ENCODE results near the gene C2CD2L.
"Not testable (repeated sequence)": the region's sequence is repeated elsewhere in the genome, so short reads cannot be mapped to it uniquely, and the experiment has no call there.

Gene C2CD2L

DNA sequence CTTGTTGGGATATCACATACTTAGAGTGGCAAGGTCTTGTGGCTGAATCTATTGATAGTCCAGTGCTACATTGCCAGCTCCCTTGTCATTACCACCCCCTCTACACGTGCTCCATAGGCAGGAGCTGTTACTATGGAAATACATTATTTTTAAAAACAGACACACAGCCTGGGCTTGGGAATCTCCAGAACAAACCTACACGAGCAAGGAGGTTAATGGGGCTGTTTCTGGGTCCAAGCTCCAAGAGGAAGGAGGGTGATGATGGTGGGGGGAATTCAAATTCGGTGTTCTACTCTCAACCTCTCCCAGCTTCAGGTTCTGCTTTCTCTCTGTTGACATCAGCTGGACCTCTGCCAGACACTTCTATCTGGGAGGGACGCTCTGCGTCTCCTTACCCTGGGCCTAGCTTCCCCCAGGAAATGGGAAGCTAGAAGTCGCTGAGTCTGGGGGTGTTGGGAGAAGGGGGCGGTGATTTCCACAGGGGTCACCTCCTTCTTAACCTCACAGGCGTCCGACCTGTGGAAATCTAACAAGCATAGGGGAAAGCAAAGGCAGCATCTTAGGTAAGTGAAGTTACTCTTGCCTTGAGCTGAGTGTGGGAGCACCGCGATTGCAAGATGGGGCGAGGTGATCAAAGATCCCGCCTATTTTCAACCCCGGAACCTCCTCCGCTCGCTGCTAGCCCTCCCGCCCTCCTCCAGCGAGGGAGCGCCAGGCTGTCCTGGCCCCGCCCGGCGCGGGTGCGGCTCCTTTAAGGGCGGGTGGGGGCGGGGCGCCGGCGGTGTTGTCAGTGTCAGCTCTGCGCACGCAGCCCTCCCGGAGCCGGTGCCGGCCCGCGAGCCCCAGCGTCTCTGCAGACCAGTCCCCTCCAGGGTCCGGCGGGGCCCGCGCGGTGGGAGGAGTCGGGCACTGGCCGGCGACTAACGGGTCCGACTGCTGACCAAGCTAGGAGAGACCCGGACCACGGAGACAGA lies at the start of gene C2CD2L:
TSS of gene C2CD2L (plus strand) at position 781 of the 974 bp plus-strand sequence. CDS start 398 bp downstream, outside the sequence.
- FAIRE-seq: no peak

DNA sequence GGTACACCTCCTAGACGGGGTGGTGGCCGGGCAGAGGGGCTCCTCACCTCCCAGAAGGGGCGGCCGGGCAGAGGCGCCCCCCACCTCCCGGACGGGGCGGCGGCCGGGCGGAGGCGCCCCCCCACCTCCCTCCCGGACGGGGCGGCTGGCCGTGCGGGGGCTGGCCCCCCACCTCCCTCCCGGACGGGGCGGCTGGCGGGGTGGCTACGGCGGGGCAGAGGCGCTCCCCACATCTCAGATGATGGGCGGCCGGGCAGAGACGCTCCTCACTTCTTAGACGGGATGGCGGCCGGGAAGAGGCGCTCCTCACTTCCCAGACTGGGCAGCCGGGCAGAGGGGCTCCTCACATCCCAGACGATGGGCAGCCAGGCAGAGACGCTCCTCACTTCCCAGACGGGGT lies 48.0 kb upstream of the C2CD2L start:
- not testable (repeated sequence) for FAIRE-seq

DNA sequence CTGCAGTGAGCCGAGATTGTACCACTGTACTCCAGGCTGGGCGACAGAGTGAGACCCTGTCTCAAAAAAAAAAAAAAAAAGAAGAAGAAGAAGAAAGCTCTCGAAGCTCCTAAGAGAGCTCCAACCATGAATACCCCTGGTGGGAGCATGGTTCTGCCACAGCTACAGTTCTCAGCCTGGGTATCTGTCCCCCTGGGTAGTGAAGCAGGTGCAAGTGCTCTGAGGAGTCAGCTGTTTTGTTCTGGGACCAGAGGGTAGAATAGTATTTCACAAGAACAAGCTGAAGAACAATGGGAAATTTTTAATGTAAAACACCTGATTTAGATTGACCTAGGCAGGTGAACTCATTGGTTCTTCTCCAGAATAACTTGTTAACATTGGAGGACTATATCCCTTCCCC lies 45.9 kb upstream of the C2CD2L start:
- no peak for FAIRE-seq

DNA sequence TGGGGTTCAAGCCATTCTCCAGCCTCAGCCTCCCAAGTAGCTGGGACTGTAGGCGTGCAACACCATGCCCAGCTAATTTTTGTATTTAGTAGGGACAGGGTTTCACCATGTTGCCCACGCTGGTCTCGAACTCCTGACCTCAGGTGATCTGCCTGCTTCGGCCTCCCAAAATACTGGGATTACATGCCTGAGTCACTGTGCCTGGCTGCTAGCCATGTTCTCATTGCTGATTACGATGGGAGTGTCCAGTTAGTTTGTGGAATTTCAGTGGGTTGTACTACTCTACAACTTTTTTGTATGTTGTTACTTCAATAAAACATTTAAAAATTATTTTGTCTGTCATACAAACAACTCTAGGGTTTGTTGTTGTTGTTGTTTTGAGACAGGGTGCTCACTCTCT lies 44.4 kb upstream of the C2CD2L start:
- no peak for FAIRE-seq

DNA sequence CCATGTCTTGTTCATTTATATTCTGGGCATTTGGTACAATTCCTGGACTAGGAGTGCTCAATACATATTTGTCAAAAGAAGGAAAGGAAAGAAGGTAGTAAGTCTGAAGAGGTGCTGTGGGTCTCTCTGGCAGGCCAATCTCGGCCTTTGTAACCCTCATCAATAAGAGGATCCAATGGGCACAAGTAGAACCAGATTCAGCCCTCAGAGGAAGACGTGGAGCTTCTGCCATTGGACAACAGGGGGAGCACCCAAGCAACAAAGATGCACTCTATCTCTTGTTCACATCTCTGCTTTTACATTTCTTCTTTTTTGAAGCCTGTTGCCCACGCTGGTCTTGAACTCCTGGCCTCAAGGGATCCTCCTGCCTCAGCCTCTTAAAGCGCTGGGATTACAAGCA lies 41.8 kb upstream of the C2CD2L start:
- FAIRE-seq: no peak

DNA sequence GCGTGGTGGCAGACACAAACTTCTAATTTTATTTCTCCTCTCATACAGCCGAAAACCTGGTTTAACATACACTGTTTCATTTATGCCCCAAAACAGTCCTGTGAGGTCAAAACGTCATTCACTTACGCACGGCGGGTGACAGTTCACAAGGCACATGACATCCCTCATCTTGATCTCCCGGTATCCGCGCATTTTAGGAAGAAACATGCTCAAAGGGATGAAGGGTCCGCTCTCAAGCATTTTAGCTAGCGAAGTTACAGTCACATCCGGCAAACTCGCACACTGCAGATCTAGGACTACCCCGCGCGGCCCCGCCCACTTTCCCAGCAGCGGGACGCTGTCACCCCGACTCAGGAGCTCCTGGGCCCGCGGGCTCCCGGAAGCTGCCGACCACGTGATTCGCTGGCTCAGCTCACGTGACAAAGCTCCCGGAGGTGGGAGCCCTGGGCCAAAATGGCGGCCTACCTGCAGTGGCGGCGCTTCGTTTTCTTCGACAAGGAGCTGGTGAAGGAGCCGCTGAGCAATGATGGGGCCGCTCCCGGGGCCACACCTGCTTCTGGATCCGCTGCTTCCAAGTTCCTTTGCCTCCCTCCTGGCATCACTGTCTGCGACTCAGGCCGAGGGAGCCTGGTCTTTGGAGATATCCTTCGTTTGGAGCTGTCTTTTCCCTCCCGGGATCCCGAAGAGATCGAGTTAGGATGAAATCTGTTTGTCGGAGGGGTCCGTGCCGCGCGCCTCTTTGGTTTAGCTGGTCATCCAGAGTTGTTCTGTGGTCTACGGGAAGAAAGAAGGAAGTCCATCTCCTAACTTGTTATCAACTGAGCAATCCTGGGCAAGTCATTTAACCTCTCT lies 39.5 kb upstream of the C2CD2L start, which contains the start of gene VPS11:
TSS of gene VPS11 (plus strand) at position 448 of the 852 bp plus-strand sequence. CDS start at position 454, 6 bp downstream.
- peak; percentile 69 for FAIRE-seq

DNA sequence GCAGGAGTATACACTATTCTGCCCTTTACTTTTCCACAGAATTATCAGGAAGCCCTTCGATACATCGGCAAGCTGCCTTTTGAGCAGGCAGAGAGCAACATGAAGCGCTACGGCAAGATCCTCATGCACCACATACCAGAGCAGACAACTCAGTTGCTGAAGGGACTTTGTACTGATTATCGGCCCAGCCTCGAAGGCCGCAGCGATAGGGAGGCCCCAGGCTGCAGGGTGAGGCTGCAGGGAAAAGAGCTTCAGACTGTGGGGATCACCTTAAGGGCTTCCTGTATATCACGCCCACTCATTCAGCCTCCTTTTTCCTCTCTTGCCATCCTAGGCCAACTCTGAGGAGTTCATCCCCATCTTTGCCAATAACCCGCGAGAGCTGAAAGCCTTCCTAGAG lies 29.3 kb upstream of the C2CD2L start:
- FAIRE-seq: no peak

DNA sequence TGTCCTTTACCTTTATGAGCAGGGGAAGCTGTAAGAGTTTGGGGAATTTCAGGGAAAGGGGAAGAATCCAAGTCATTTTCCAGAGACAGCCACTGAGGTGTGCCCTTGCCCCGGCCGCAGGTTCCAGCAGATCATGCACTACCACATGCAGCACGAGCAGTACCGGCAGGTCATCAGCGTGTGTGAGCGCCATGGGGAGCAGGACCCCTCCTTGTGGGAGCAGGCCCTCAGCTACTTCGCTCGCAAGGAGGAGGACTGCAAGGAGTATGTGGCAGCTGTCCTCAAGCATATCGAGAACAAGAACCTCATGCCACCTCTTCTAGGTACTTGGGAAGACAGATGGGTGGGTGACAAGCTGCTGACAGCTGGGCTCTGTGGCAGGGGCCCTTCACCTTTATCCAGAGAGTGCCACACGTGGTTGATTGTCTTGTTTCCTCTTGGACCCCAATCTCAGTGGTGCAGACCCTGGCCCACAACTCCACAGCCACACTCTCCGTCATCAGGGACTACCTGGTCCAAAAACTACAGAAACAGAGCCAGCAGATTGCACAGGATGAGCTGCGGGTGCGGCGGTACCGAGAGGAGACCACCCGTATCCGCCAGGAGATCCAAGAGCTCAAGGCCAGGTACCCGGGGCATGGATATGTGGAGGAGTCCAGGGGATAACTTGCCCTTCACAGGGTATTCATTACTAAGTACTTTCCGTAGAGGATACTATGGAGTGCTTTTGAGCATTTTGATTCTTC lies 28.3 kb upstream of the C2CD2L start:
- FAIRE-seq: no peak

DNA sequence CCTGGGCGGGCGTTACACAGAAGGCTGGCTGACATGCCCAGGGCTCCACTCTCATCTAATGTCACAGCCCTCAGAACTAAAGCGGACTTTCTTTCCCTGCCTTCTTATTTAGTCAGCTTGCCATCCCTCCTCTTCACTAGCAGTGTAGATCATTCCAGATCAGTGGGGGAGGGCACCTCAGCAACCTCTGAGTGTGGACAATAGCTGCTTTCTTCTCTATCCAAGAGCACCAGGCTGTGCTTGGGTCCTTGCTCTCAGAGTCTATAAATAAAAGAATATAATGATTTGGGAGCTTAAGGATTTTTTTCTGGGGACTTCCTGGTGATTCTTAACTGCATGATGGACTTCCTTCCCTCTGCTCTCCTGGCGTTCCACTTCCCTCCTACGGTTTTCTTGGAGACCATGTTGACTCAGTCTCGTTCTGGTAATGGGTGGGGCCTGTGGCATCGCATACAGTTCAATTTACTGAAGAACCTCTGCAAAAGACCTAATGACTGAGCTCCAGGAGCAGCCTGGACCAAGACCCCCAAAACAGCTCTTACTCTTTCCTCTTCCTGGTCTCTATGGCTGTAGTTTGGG lies 25.4 kb upstream of the C2CD2L start:
- FAIRE-seq: no peak

DNA sequence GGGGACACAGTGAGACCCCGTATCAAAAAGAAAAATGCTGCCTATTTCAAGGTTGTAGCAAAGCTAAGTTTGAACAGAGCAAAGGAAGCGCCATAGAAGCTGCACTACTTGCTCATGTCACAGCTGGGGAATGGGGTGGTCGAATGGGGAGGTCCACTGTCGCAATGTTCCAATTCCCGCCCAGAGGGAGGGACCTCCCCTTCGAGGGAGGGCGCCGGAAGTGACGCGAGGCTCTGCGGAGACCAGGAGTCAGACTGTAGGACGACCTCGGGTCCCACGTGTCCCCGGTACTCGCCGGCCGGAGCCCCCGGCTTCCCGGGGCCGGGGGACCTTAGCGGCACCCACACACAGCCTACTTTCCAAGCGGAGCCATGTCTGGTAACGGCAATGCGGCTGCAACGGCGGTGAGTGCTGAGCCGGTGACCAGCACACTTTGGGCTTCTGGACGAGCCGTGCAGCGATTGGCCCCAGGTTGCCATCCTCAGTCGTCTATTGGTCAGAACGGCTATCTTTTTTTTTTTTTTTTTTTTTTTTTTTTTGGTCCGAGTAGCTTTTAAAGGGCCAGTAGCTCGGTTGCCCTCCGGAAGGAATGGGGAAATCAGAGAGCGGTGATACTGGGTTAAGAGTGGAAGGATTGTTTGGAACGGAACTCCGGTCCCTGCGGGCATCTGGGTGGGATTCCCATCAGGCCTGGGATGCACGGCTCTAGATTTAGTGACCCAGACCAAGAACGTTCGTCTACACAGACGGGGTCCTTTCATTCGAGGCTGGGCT lies 22.3 kb upstream of the C2CD2L start, which contains the start of gene HMBS:
TSS of gene HMBS (plus strand) at position 219 of the 774 bp plus-strand sequence. CDS start at position 372, 153 bp downstream.
- FAIRE-seq: peak; percentile 89

DNA sequence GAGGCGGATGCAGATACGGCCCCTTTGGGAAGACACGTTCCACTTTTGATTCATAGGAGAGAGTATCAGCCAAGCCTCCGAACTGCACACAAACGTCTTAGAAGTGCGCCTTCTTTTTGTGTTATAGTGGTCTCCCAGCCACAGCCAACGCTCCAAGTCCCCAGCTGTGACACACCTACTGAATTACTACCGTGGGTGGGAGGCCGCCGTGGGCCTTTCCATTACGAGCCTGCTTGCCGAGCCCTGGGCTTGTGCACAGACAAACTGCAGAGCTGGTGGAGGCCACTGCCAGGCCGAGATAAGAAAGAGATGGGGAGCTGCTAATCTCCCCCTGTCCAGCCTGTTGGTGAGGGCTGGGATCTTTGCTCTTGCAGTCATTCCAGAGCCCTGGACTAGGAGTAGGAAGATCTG lies 21.7 kb upstream of the C2CD2L start:
- no peak for FAIRE-seq

DNA sequence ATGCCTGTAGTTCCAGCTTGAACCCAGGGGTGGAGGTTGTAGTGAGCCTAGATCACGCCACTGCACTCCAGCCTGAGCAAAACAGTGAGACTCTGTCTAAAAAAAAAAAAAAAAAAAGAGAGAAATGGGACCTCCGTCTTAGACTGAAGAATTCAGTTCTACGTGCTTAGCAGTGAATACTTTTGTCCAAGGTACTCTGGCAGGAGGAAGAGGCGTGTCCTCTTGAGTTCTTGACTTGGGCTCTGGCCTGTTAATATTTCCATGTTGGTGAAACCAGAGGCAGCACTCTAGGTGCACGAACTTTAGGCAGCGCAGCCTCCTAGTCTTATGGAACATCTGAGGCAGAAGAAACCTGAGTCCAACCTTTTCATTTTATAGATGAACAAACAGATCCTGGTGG lies 20.0 kb upstream of the C2CD2L start:
- no peak for FAIRE-seq

DNA sequence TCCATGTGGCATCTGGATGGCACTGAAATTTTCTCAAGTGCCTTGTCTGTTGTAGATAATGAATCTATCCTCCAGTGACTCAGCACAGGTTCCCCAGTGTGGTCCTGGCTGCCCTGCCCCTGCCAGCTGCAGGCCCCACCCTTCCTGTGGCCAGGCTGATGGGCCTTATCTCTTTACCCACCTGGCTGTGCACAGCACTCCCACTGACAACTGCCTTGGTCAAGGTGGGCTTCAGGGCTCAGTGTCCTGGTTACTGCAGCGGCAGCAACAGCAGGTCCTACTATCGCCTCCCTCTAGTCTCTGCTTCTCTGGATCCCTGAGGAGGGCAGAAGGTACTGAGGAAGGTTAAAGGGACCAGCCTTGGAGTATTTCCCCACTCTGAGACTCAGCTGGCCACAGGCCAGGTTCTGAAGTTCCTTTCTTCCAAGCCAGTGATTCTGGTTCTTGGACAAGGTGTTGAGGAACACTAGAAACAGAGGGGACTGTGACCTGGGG lies 19.4 kb upstream of the C2CD2L start:
- no peak for FAIRE-seq

DNA sequence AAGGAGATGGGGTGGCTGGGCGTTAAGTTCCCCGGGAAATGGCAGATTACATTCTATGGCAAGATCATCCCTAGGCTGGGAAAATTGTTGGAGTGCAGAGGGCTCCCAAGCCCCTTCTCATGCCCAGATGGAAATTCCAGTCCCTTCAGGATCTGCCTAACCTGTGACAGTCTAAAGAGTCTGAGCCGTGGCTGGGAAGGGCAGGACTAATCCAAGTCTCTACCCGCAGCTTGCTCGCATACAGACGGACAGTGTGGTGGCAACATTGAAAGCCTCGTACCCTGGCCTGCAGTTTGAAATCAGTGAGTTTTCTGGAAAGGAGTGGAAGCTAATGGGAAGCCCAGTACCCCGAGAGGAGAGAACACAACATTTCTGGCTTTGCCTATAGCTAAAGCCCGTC lies 18.7 kb upstream of the C2CD2L start:
- no peak for FAIRE-seq

DNA sequence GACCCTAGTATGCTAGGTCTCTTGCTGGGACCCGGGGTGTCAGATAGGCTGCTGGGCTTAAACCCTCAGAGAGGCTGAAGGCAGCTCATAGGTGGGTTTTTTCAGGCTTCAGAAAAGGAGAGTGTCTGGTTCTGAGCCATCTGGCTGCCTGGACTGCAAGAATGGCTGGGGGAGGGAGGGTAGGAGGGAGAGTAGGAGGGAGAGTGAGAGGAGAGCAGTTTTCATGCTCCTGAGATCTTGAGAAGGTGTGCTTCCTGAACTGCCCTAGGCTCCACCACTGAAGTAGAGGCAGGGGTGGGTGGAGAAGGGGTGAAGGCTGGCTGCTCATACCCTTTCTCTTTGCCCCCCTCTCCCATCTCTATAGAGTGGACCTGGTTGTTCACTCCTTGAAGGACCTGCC lies 17.8 kb upstream of the C2CD2L start:
- no peak for FAIRE-seq

DNA sequence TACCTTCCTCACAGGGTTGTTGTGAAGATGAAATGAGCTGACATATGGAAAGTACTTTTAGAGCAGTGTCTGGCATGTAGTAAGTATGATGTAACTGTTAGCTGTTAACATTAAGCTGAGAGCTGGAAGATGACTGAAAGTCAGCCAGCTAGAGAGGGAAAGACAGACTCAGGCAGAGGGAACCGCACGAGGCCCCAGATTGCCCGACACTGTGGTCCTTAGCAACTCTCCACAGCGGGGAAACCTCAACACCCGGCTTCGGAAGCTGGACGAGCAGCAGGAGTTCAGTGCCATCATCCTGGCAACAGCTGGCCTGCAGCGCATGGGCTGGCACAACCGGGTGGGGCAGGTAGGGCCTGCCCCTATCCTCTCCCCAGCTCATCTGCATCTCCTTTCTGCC lies 16.0 kb upstream of the C2CD2L start:
- no peak for FAIRE-seq

DNA sequence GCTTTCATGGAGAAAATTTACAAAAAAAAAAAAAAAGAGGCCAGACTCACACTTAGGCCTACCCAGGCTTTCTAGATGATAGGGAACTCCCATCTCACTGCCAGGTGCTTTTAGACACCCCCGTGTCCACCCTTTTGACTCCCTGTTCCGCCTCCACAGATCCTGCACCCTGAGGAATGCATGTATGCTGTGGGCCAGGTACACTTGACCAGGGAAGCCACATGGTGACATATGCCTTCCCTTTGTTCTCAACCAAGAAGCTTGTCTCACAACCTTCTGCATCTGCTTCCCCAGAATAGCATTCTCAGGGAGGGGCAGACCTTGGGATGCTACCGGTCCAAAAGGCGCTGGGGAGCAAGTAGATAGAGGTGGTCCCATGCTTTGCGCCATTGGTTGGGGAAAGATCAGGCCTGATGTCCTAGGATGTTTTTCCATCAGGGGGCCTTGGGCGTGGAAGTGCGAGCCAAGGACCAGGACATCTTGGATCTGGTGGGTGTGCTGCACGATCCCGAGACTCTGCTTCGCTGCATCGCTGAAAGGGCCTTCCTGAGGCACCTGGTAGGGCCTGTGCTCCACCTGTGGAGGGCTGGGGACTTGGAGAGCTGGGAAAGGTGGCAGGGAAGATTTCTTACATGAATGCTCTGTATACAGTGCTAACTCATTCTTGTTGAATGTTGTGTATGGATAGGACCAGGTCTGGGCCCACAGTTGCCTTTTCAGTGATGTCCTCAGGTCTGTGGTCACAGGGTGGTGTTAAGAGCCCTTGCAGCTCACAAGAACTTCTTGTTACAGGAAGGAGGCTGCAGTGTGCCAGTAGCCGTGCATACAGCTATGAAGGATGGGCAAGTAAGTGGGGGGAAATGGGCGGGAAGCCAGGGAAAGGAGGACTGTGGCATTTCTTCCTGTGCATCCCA lies 14.9 kb upstream of the C2CD2L start:
- FAIRE-seq: no peak

DNA sequence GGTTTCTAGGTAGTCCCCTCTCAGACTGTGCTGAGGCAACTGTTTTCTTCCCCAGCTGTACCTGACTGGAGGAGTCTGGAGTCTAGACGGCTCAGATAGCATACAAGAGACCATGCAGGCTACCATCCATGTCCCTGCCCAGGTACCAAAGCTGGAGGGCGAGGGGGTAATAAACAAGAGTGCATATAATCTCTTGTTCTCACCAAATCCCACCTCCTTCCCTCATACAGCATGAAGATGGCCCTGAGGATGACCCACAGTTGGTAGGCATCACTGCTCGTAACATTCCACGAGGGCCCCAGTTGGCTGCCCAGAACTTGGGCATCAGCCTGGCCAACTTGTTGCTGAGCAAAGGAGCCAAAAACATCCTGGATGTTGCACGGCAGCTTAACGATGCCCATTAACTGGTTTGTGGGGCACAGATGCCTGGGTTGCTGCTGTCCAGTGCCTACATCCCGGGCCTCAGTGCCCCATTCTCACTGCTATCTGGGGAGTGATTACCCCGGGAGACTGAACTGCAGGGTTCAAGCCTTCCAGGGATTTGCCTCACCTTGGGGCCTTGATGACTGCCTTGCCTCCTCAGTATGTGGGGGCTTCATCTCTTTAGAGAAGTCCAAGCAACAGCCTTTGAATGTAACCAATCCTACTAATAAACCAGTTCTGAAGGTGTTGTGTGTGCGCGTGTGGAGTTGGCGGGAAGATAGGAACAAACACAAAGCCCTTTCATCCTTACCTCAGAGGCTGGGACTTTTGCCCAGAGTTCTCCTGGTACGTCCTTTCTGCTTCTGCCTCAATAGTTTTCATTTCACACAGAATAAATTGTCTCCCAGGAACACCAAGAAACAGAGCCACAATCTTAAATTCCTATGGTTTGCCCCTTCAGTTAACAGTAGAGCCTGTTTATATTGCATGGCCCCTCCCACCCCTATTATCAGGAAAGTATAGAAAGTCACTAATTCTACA lies 14.0 kb upstream of the C2CD2L start:
- no peak for FAIRE-seq
